Measurements from ENCODE around the gene LAMC3. TPM values are rescaled to one million over a fixed set of nuclear protein-coding genes. Genes with fewer than 3 reads are reported as not detected.

LAMC3 gene
- total RNA-seq, 1 donor from 2014 or later = 30.1 TPM

GRCh38 chr9:131019388-131020239 is 10.6 kb downstream of the LAMC3 start:
- H3K9me3 Mint-ChIP-seq (ENCODE audit: unreplicated experiment) = no peaks in the 10 kb centered on the region
- H3K36me3 Mint-ChIP-seq (ENCODE audit: low read depth, unreplicated experiment) = no peaks in the 10 kb centered on the region
- no peak for DNase-seq (ENCODE audit: low spot score)
- H3K27me3 Mint-ChIP-seq (ENCODE audit: unreplicated experiment) = no peaks in the 10 kb centered on the region
- H3K27ac Mint-ChIP-seq (ENCODE audit: unreplicated experiment) = no peak overlapping the region
- TF ChIP-seq CTCF (IDR thresholded peaks at IDR 0.05; ENCODE audit: unreplicated experiment) = no peak
- H3K4me3 Mint-ChIP-seq (ENCODE audit: unreplicated experiment) = no peak overlapping the region
- H3K4me1 Mint-ChIP-seq (ENCODE audit: unreplicated experiment) = no peaks in the 10 kb centered on the region

- Mint-ChIP-seq H3K27ac (ENCODE audit: unreplicated experiment) (no peak overlapping the region), H3K27me3 (ENCODE audit: unreplicated experiment) (peaks cover 2% of the 10 kb centered on the region), H3K4me1 (ENCODE audit: unreplicated experiment) (no peaks in the 10 kb centered on the region), H3K36me3 (ENCODE audit: low read depth, unreplicated experiment) (no peaks in the 10 kb centered on the region), H3K4me3 (ENCODE audit: unreplicated experiment) (no peak overlapping the region), H3K9me3 (ENCODE audit: unreplicated experiment) (no peaks in the 10 kb centered on the region)
- TF ChIP-seq CTCF (IDR thresholded peaks at IDR 0.05; ENCODE audit: unreplicated experiment) = no peak
- DNase-seq (ENCODE audit: low spot score) = no peak
Measured at GRCh38 chr9:131020388-131020787, 11.4 kb downstream of the LAMC3 start.

- Mint-ChIP-seq H3K4me1 (ENCODE audit: unreplicated experiment) (no peaks in the 10 kb centered on the region), H3K36me3 (ENCODE audit: low read depth, unreplicated experiment) (no peaks in the 10 kb centered on the region), H3K27ac (ENCODE audit: unreplicated experiment) (no peak overlapping the region), H3K9me3 (ENCODE audit: unreplicated experiment) (no peaks in the 10 kb centered on the region), H3K4me3 (ENCODE audit: unreplicated experiment) (no peak overlapping the region), H3K27me3 (ENCODE audit: unreplicated experiment) (peaks cover 3% of the 10 kb centered on the region)
- DNase-seq (ENCODE audit: low spot score) = no peak
- TF ChIP-seq CTCF (IDR thresholded peaks at IDR 0.05; ENCODE audit: unreplicated experiment) = no peak
Measured at GRCh38 chr9:131020862-131021261, 11.9 kb downstream of the LAMC3 start.

GRCh38 chr9:131021785-131022184 is 12.8 kb downstream of the LAMC3 start:
- no peak overlapping the region for H3K27ac Mint-ChIP-seq (ENCODE audit: unreplicated experiment)
- no peak for DNase-seq (ENCODE audit: low spot score)
- TF ChIP-seq CTCF (IDR thresholded peaks at IDR 0.05; ENCODE audit: unreplicated experiment) = no peak
- H3K36me3 Mint-ChIP-seq (ENCODE audit: low read depth, unreplicated experiment) = no peaks in the 10 kb centered on the region
- H3K4me1 Mint-ChIP-seq (ENCODE audit: unreplicated experiment) = no peaks in the 10 kb centered on the region
- no peaks in the 10 kb centered on the region for H3K9me3 Mint-ChIP-seq (ENCODE audit: unreplicated experiment)
- H3K27me3 Mint-ChIP-seq (ENCODE audit: unreplicated experiment) = peaks cover 4% of the 10 kb centered on the region
- H3K4me3 Mint-ChIP-seq (ENCODE audit: unreplicated experiment) = no peak overlapping the region
